ENCODE data around the gene GTF2I. TPM values are rescaled to one million over a fixed set of nuclear protein-coding genes. Genes with fewer than 3 reads are reported as not detected.

The GTF2I gene
- total RNA-seq, 1 donor from 2014 or later = 168 TPM

GRCh38 chr7:74671602-74672001, 14.1 kb downstream of the GTF2I start:
- H3K36me3 Mint-ChIP-seq (ENCODE audit: low read depth, unreplicated experiment) = peaks cover 16% of the 10 kb centered on the region
- DNase-seq (ENCODE audit: low read depth) = no peak
- Histone ChIP-seq H3K4me2 (ENCODE audit: low read length) (no peak overlapping the region), H3K27me3 (ENCODE audit: insufficient read depth, low read length) (no peaks in the 10 kb centered on the region), H4K20me1 (ENCODE audit: insufficient read depth, low read length) (peaks cover 95% of the 10 kb centered on the region), H3K27ac (ENCODE audit: low read depth, low read length) (no peak overlapping the region), H3K36me3 (ENCODE audit: insufficient read depth, low read length) (peaks cover 5% of the 10 kb centered on the region), H3K9ac (ENCODE audit: low read length) (no peak overlapping the region), H3K4me1 (ENCODE audit: insufficient read depth, low read length) (no peaks in the 10 kb centered on the region), H3K4me3 (ENCODE audit: insufficient read depth, low read depth, low read length) (no peak overlapping the region), H2AFZ (ENCODE audit: low read depth, low read length) (no peak overlapping the region), H3K9me3 (ENCODE audit: insufficient read depth, low read depth, low read length) (no peaks in the 10 kb centered on the region), H3K79me2 (ENCODE audit: insufficient read depth, low read length) (peaks cover 99% of the 10 kb centered on the region)
- no peak overlapping the region for H3K27ac Mint-ChIP-seq (ENCODE audit: unreplicated experiment)
- no peaks in the 10 kb centered on the region for H3K27me3 Mint-ChIP-seq (ENCODE audit: low read depth, unreplicated experiment)
- no peak overlapping the region for H3K4me3 Mint-ChIP-seq (ENCODE audit: unreplicated experiment)
- H3K4me1 Mint-ChIP-seq (ENCODE audit: low read depth, unreplicated experiment) = peaks cover 9% of the 10 kb centered on the region
- no peak for FAIRE-seq
- TF ChIP-seq EZH2 (IDR thresholded peaks at IDR 0.05; ENCODE audit: insufficient read depth, low read length) (no peak), CTCF (IDR thresholded peaks at IDR 0.05; ENCODE audit: insufficient read depth, low read depth, low read length) (no peak)
- H3K9me3 Mint-ChIP-seq (ENCODE audit: unreplicated experiment) = no peaks in the 10 kb centered on the region

GRCh38 chr7:74672343-74672915, 14.9 kb downstream of the GTF2I start:
- H3K4me1 ChIP-seq (ENCODE audit: insufficient read depth, low read length) = no peaks in the 10 kb centered on the region
- peaks cover 96% of the 10 kb centered on the region for H4K20me1 ChIP-seq (ENCODE audit: insufficient read depth, low read length)
- H3K36me3 ChIP-seq (ENCODE audit: insufficient read depth, low read length) = peaks cover 5% of the 10 kb centered on the region
- DNase-seq (ENCODE audit: low read depth) = no peak
- H3K27ac ChIP-seq (ENCODE audit: low read depth, low read length) = no peak overlapping the region
- TF ChIP-seq CTCF (IDR thresholded peaks at IDR 0.05; ENCODE audit: insufficient read depth, low read depth, low read length) (no peak), EZH2 (IDR thresholded peaks at IDR 0.05; ENCODE audit: insufficient read depth, low read length) (no peak)
- no peak overlapping the region for H3K9ac ChIP-seq (ENCODE audit: low read length)
- H3K9me3 ChIP-seq (ENCODE audit: insufficient read depth, low read depth, low read length) = no peaks in the 10 kb centered on the region
- no peak overlapping the region for H3K4me3 Mint-ChIP-seq (ENCODE audit: unreplicated experiment)
- H3K27me3 ChIP-seq (ENCODE audit: insufficient read depth, low read length) = no peaks in the 10 kb centered on the region
- H3K27me3 Mint-ChIP-seq (ENCODE audit: low read depth, unreplicated experiment) = no peaks in the 10 kb centered on the region
- peaks cover 99% of the 10 kb centered on the region for H3K79me2 ChIP-seq (ENCODE audit: insufficient read depth, low read length)
- H3K36me3 Mint-ChIP-seq (ENCODE audit: low read depth, unreplicated experiment) = peaks cover 11% of the 10 kb centered on the region
- peaks cover 9% of the 10 kb centered on the region for H3K4me1 Mint-ChIP-seq (ENCODE audit: low read depth, unreplicated experiment)
- no peak overlapping the region for H2AFZ ChIP-seq (ENCODE audit: low read depth, low read length)
- peak overlapping the region; percentile 47 for H3K27ac Mint-ChIP-seq (ENCODE audit: unreplicated experiment)
- no peak overlapping the region for H3K4me2 ChIP-seq (ENCODE audit: low read length)
- FAIRE-seq = no peak
- no peaks in the 10 kb centered on the region for H3K9me3 Mint-ChIP-seq (ENCODE audit: unreplicated experiment)
- no peak overlapping the region for H3K4me3 ChIP-seq (ENCODE audit: insufficient read depth, low read depth, low read length)

GRCh38 chr7:74674166-74674565, 16.6 kb downstream of the GTF2I start:
- Histone ChIP-seq H3K9ac (ENCODE audit: low read length) (no peak overlapping the region), H3K36me3 (ENCODE audit: insufficient read depth, low read length) (peaks cover 5% of the 10 kb centered on the region), H3K27ac (ENCODE audit: low read depth, low read length) (no peak overlapping the region), H3K27me3 (ENCODE audit: insufficient read depth, low read length) (no peaks in the 10 kb centered on the region), H3K4me1 (ENCODE audit: insufficient read depth, low read length) (no peaks in the 10 kb centered on the region), H3K4me2 (ENCODE audit: low read length) (no peak overlapping the region), H3K9me3 (ENCODE audit: insufficient read depth, low read depth, low read length) (no peaks in the 10 kb centered on the region), H4K20me1 (ENCODE audit: insufficient read depth, low read length) (peaks cover 95% of the 10 kb centered on the region), H3K79me2 (ENCODE audit: insufficient read depth, low read length) (peaks cover 99% of the 10 kb centered on the region), H3K4me3 (ENCODE audit: insufficient read depth, low read depth, low read length) (no peak overlapping the region), H2AFZ (ENCODE audit: low read depth, low read length) (no peak overlapping the region)
- peaks cover 9% of the 10 kb centered on the region for H3K4me1 Mint-ChIP-seq (ENCODE audit: low read depth, unreplicated experiment)
- H3K36me3 Mint-ChIP-seq (ENCODE audit: low read depth, unreplicated experiment) = peaks cover 9% of the 10 kb centered on the region
- FAIRE-seq (no peak), DNase-seq (ENCODE audit: low read depth) (no peak)
- no peak for TF ChIP-seq EZH2 (IDR thresholded peaks at IDR 0.05; ENCODE audit: insufficient read depth, low read length)
- no peak for TF ChIP-seq CTCF (IDR thresholded peaks at IDR 0.05; ENCODE audit: insufficient read depth, low read depth, low read length)
- no peak overlapping the region for H3K4me3 Mint-ChIP-seq (ENCODE audit: unreplicated experiment)
- no peaks in the 10 kb centered on the region for H3K9me3 Mint-ChIP-seq (ENCODE audit: unreplicated experiment)
- no peak overlapping the region for H3K27ac Mint-ChIP-seq (ENCODE audit: unreplicated experiment)
- H3K27me3 Mint-ChIP-seq (ENCODE audit: low read depth, unreplicated experiment) = no peaks in the 10 kb centered on the region
